ENCODE data around the gene C16orf78.

DNA sequence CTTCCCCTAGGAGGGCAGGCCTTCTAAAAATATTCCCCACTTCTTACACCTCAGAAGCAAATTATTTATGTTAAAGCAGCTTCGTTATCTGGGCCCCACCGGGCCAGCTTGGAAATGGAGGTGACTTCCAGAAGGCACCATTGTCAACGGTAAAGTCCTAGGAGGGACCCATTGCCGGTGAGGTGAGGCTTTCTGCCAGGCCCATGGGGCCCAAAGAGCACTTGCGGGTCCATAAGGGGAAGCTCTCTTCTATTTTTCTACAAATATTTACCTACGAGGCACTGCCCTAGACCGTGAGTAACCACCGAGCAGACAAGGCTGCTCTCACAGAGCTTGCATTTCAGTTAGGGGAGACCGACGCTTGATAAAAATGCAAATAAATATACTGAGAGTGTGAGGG, 41.5 kb downstream of the C16orf78 start:
- TF ChIP-seq CTCF (IDR thresholded peaks at IDR 0.05) (no peak), POLR2AphosphoS5 (IDR thresholded peaks at IDR 0.05) (no peak)

Data from upper lobe of left lung (tissue), 4 donors.